ENCODE measurements around the gene DTX1.

Gene DTX1

DNA sequence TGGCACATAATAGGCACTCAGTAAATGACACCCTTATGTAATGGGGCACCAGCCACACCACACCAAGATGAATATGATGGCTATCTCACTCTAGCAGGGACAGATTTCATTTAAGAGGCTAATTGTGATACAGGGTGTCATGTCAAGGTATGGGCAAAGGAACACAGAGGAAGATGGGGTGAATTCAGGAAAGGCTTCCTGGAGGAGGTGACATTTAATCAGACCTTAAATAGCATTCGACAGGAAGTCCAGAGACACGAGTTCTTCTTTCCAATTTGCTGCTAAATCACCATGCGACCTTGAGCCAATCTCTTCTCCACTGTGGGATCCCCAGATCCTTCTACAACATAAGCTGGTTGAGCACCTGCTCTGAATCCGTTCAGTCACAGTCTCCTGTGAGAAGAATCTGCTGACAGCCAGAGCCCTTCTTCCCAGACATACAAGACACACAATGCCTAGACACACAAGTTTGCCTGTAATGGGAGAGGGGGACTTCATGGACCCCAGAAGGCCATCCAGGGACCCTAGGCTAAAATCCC, 1.5 kb upstream of the DTX1 start:
- no peaks in the 10 kb centered on the region for H3K9me3 ChIP-seq (ENCODE audit: severe bottlenecking)
- TF ChIP-seq, protein P1, sequence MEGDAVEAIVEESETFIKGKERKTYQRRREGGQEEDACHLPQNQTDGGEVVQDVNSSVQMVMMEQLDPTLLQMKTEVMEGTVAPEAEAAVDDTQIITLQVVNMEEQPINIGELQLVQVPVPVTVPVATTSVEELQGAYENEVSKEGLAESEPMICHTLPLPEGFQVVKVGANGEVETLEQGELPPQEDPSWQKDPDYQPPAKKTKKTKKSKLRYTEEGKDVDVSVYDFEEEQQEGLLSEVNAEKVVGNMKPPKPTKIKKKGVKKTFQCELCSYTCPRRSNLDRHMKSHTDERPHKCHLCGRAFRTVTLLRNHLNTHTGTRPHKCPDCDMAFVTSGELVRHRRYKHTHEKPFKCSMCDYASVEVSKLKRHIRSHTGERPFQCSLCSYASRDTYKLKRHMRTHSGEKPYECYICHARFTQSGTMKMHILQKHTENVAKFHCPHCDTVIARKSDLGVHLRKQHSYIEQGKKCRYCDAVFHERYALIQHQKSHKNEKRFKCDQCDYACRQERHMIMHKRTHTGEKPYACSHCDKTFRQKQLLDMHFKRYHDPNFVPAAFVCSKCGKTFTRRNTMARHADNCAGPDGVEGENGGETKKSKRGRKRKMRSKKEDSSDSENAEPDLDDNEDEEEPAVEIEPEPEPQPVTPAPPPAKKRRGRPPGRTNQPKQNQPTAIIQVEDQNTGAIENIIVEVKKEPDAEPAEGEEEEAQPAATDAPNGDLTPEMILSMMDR (IDR thresholded peaks at IDR 0.05; ENCODE audit: poor library complexity, severe bottlenecking) = no peak
- DNase-seq (ENCODE audit: low spot score) = no peak
- ATAC-seq (ENCODE audit: low read depth) = no peak
- no peaks in the 10 kb centered on the region for H3K4me1 ChIP-seq (ENCODE audit: insufficient read depth, poor library complexity, severe bottlenecking)
- H3K27me3 ChIP-seq (ENCODE audit: insufficient read depth, poor library complexity, severe bottlenecking) = peaks cover 35% of the 10 kb centered on the region
- no peak overlapping the region for H3K4me3 ChIP-seq (ENCODE audit: severe bottlenecking)
- no peaks in the 10 kb centered on the region for H3K36me3 ChIP-seq (ENCODE audit: low read depth)
- H3K27ac ChIP-seq (ENCODE audit: poor library complexity, severe bottlenecking) = no peak overlapping the region

DNA sequence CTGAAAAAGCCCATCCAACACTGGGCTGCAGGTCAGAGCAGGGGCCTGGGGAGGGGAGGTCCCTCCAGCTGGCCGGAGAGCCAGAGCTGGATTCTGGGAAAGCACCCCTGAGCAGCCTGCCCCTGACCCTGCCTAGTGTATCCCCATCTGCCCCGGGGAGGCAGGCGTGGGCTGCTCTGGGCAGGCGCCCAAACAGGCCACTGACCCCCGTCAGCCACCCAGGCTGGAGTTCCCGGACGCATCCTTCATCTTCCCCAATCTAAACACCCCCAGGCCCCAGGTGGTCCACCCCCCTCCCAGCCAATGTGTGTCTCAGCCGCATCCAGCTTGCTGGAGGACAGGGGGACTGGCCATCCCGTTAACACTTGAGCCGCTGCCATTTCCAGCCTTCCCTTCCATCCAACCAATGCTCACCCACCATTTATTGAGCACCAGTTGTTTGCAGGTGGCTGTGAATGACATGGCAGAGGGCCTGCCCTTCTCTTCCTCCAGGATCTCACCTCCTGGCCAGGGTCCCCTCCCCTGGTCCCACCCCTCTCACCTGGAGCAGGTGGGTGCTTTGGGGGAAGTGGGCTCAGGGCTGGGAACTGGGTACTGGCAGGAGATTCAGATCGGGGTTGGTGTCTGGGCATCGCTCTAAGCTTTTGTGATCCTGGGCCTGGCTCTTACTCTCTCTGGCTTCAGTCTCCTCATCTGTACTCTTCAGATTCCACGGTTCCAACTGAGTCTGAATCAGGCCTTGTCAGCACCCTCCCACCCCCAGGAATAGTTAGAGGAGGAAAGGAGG, 743 bp upstream of the DTX1 start:
- Histone ChIP-seq H3K36me3 (ENCODE audit: low read depth) (no peaks in the 10 kb centered on the region), H3K27ac (ENCODE audit: poor library complexity, severe bottlenecking) (no peak overlapping the region), H3K9me3 (ENCODE audit: severe bottlenecking) (no peaks in the 10 kb centered on the region), H3K4me1 (ENCODE audit: insufficient read depth, poor library complexity, severe bottlenecking) (no peaks in the 10 kb centered on the region), H3K4me3 (ENCODE audit: severe bottlenecking) (no peak overlapping the region), H3K27me3 (ENCODE audit: insufficient read depth, poor library complexity, severe bottlenecking) (peaks cover 35% of the 10 kb centered on the region)
- TF ChIP-seq, protein P1 (IDR thresholded peaks at IDR 0.05; ENCODE audit: poor library complexity, severe bottlenecking) = no peak
- ATAC-seq (ENCODE audit: low read depth) = 0 out of 3 replicates have a peak, but pooled peaks have one; percentile 19
- DNase-seq (ENCODE audit: low spot score) = no peak

DNA sequence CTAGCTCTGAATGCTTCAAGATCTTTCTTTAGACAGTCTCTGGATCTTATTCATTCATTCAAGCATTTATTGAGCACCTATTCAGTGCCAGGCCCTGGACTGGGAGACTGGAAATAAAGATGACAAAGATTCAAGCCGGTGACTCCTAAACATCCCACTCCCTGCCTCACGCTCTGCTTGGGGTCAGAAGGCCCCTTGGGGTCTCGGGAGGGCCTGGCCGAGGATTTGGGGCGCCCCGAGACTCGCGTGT, 224 bp upstream of the DTX1 start:
- ATAC-seq (ENCODE audit: low read depth) = no peak
- H3K27me3 ChIP-seq (ENCODE audit: insufficient read depth, poor library complexity, severe bottlenecking) = peaks cover 35% of the 10 kb centered on the region
- H3K4me3 ChIP-seq (ENCODE audit: severe bottlenecking) = peak overlapping the region; percentile 15
- TF ChIP-seq, protein P1 (IDR thresholded peaks at IDR 0.05; ENCODE audit: poor library complexity, severe bottlenecking) = no peak
- no peaks in the 10 kb centered on the region for H3K9me3 ChIP-seq (ENCODE audit: severe bottlenecking)
- no peak overlapping the region for H3K27ac ChIP-seq (ENCODE audit: poor library complexity, severe bottlenecking)
- H3K4me1 ChIP-seq (ENCODE audit: insufficient read depth, poor library complexity, severe bottlenecking) = no peaks in the 10 kb centered on the region
- no peak for DNase-seq (ENCODE audit: low spot score)
- no peaks in the 10 kb centered on the region for H3K36me3 ChIP-seq (ENCODE audit: low read depth)

DNA sequence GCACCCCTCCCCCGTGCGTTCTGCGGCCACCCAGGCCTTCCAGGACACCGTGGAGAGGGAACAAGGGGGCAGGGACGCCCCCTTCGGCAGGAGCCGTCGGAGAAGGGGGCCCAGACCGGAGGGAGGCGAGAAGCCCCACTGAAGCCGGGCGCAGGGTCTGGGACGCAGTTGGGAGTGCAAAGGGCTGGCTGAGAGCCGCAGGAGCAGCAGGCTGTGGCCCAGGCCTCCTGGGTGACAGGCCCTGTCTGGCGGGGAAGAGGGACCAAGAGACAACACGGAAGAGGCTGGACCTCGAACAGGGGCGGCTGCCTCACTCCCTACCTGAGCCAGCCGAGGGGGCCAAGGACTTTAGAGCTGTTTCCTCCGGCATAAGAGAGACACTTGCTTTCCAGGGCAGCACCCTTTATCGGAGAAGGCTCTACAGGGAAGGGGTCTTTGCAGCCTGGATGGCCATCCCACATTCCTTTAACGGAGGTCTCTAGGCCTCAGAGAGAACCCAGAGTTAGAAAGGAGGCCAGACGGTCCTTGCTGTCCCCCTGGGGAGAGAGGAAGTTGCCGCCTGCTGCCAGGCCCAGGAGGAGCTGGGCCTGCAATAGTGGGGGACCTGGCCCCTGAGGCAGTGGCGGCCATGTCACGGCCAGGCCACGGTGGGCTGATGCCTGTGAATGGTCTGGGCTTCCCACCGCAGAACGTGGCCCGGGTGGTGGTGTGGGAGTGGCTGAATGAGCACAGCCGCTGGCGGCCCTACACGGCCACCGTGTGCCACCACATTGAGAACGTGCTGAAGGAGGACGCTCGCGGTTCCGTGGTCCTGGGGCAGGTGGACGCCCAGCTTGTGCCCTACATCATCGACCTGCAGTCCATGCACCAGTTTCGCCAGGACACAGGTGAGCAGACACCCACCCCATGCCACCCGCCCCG, 1.3 kb downstream of the DTX1 start:
- no peak overlapping the region for H3K27ac ChIP-seq (ENCODE audit: poor library complexity, severe bottlenecking)
- ATAC-seq (ENCODE audit: low read depth) (no peak), DNase-seq (ENCODE audit: low spot score) (no peak)
- H3K4me3 ChIP-seq (ENCODE audit: severe bottlenecking) = no peak overlapping the region
- H3K4me1 ChIP-seq (ENCODE audit: insufficient read depth, poor library complexity, severe bottlenecking) = no peaks in the 10 kb centered on the region
- H3K9me3 ChIP-seq (ENCODE audit: severe bottlenecking) = no peaks in the 10 kb centered on the region
- no peaks in the 10 kb centered on the region for H3K36me3 ChIP-seq (ENCODE audit: low read depth)
- peaks cover 35% of the 10 kb centered on the region for H3K27me3 ChIP-seq (ENCODE audit: insufficient read depth, poor library complexity, severe bottlenecking)
- TF ChIP-seq, protein P1 (IDR thresholded peaks at IDR 0.05; ENCODE audit: poor library complexity, severe bottlenecking) = no peak
